NCI-H748 treated with DMSO at 0.1 percent for 48 hours (cell line): Measurements from ENCODE around the gene GALNS.

Experiments
- DNase-seq: peaks from one replicate; lab custom pipeline; 2025; lab: John Stamatoyannopoulos, UW

GALNS gene

GRCh38 chr16:88770461-88771293 is 86.1 kb downstream of the GALNS start:
- DNase-seq = no peak

GRCh38 chr16:88769617-88770460 is 86.9 kb downstream of the GALNS start:
- DNase-seq = no peak

GRCh38 chr16:88768071-88768783 is 88.5 kb downstream of the GALNS start:
- DNase-seq = no peak

GRCh38 chr16:88767546-88768070 is 89.1 kb downstream of the GALNS start:
- DNase-seq = no peak

GRCh38 chr16:88766975-88767374 is 89.8 kb downstream of the GALNS start:
- DNase-seq = no peak

GRCh38 chr16:88764913-88765349 is 91.8 kb downstream of the GALNS start:
- DNase-seq = no peak

GRCh38 chr16:88764080-88764479 is 92.7 kb downstream of the GALNS start:
- no peak for DNase-seq
